OCI-LY3 (cell line): ENCODE data around the gene ST3GAL5.
A peak's percentile ranks its signal among the peaks of the same experiment; 100 is the strongest.
"Not testable (repeated sequence)": the region's sequence is repeated elsewhere in the genome, so short reads cannot be mapped to it uniquely, and the experiment has no call there.

ENCODE experiments used
- H2AFZ ChIP-seq: fragments of 200-600, 300-600 bp; shearing (Covaris generic); 2 replicates; pipeline ENCODE4 v1.6.0; 2014; ENCODE audit warnings: antibody characterized with exemption, low read depth, low read length
- H3K27ac ChIP-seq: fragments of 200-600, 300-600 bp; sonication (generic); 2 replicates; pipeline ENCODE4 v1.5.1; 2014; ENCODE audit warnings: mild to moderate bottlenecking, low read length, moderate library complexity, mixed read lengths
- H3K27me3 ChIP-seq: fragments of 200-600, 300-600 bp; sonication (generic); 2 replicates; pipeline ENCODE4 v1.6.1; 2014; ENCODE audit warnings: low read depth, low read length, mixed read lengths
- H3K36me3 ChIP-seq: fragments of 200-600, 300-600 bp; sonication (generic); replicated peaks from 2 replicates; pipeline ENCODE3; 2014; ENCODE audit warnings: low read depth, low read length, mixed read lengths
- H3K4me1 ChIP-seq: fragments of 300-600, 200-600 bp; sonication (generic); 2 replicates; pipeline ENCODE4 v1.6.1; 2014; ENCODE audit warnings: low read length, mixed read lengths
- H3K4me2 ChIP-seq: fragments of 200-600, 300-600 bp; sonication (generic); 2 replicates; pipeline ENCODE4 v1.6.1; 2014; ENCODE audit warnings: low read length, mixed read lengths
- H3K4me3 ChIP-seq: fragments of 300-600, 200-600 bp; sonication (generic); 2 replicates; pipeline ENCODE4 v1.5.1; 2014; ENCODE audit warnings: antibody characterized with exemption, mild to moderate bottlenecking, low read length, moderate library complexity
- H3K79me2 ChIP-seq: fragments of 300-600, 200-600 bp; shearing (Covaris generic); 2 replicates; pipeline ENCODE4 v1.6.1; 2014; ENCODE audit warnings: mild to moderate bottlenecking, low read length, mixed read lengths
- H3K9ac ChIP-seq: fragments of 300-600, 200-600 bp; shearing (Covaris generic); 2 replicates; pipeline ENCODE4 v1.6.0; 2014; ENCODE audit warnings: mild to moderate bottlenecking, low read length, moderate library complexity
- H3K9me3 ChIP-seq: fragments of 200-600, 300-600 bp; shearing (Covaris generic); 2 replicates; pipeline ENCODE4 v1.6.1; 2014; ENCODE audit warnings: low read length, mixed read lengths; ENCODE audit not compliant: insufficient read depth
- H4K20me1 ChIP-seq: fragments of 200-600, 300-600 bp; sonication (generic); 2 replicates; pipeline ENCODE4 v1.6.1; 2016; ENCODE audit warnings: low read length, mixed read lengths; ENCODE audit not compliant: insufficient read depth
- CTCF ChIP-seq: fragments of 200-600, 300-600 bp; sonication (generic); IDR thresholded peaks from 2 replicates; pipeline ENCODE4 v1.5.1; 2014; ENCODE audit warnings: antibody characterized with exemption, low read length, low read depth
- EZH2phosphoT487 ChIP-seq: fragments of 200-600 bp; shearing (Covaris generic); IDR thresholded peaks from 2 replicates; pipeline ENCODE4 v1.6.1; 2018; ENCODE audit warnings: antibody characterized with exemption, mixed run types, low read depth

The ST3GAL5 gene

GRCh38 chr2:85830645-85831044 lies 58.1 kb downstream of the ST3GAL5 start:
- Histone ChIP-seq H3K4me1 (peaks cover 48% of the 10 kb centered on the region), H2AFZ (no peak overlapping the region), H3K4me3 (no peak overlapping the region), H4K20me1 (no peaks in the 10 kb centered on the region), H3K4me2 (no peak overlapping the region), H3K79me2 (no peaks in the 10 kb centered on the region), H3K9ac (no peak overlapping the region), H3K9me3 (no peaks in the 10 kb centered on the region), H3K27me3 (no peaks in the 10 kb centered on the region; the same call in 1 of the 2 replicates), H3K27ac (0 out of 2 replicates have a peak overlapping the region, but pooled peaks have one; percentile 9), H3K36me3 (peaks cover 10% of the 10 kb centered on the region)
- TF ChIP-seq CTCF (peak; percentile 57), EZH2phosphoT487 (no peak)

GRCh38 chr2:85829394-85829793 lies 59.4 kb downstream of the ST3GAL5 start:
- not testable (repeated sequence) for H3K36me3 ChIP-seq, H3K4me2 ChIP-seq

GRCh38 chr2:85828725-85829124 lies 60.1 kb downstream of the ST3GAL5 start:
- Histone ChIP-seq H3K36me3 (peaks cover 4% of the 10 kb centered on the region), H3K27ac (no peak overlapping the region), H3K9ac (peak overlapping the region; percentile 77; the same call in 1 of the 2 replicates), H3K9me3 (no peaks in the 10 kb centered on the region), H3K4me2 (peak overlapping the region; percentile 94), H3K4me3 (no peak overlapping the region), H2AFZ (no peak overlapping the region), H3K27me3 (no peaks in the 10 kb centered on the region; the same call in 1 of the 2 replicates), H3K79me2 (no peaks in the 10 kb centered on the region), H3K4me1 (peaks cover 52% of the 10 kb centered on the region), H4K20me1 (no peaks in the 10 kb centered on the region)
- no peak for TF ChIP-seq CTCF
- no peak for TF ChIP-seq EZH2phosphoT487

More at GRCh38 chr2:85829394-85829793, 59.4 kb downstream of the ST3GAL5 start:
- peaks cover 52% of the 10 kb centered on the region for H3K4me1 ChIP-seq
- H3K9ac ChIP-seq, H2AFZ ChIP-seq, H3K27ac ChIP-seq, H3K79me2 ChIP-seq, H3K9me3 ChIP-seq, H4K20me1 ChIP-seq, H3K27me3 ChIP-seq, H3K4me3 ChIP-seq: not testable (repeated sequence)

- peak overlapping the region; percentile 77 for H3K9ac ChIP-seq
- no peaks in the 10 kb centered on the region for H3K9me3 ChIP-seq
- peak overlapping the region; percentile 55 for H3K27ac ChIP-seq
- H2AFZ ChIP-seq = peak overlapping the region; percentile 73
- peaks cover 52% of the 10 kb centered on the region for H3K4me1 ChIP-seq
- H3K36me3 ChIP-seq = no peaks in the 10 kb centered on the region
- H4K20me1 ChIP-seq = no peaks in the 10 kb centered on the region
- peak overlapping the region; percentile 75 for H3K4me3 ChIP-seq
- H3K27me3 ChIP-seq = no peaks in the 10 kb centered on the region; the same call in 1 of the 2 replicates
- no peak for TF ChIP-seq EZH2phosphoT487
- TF ChIP-seq CTCF = no peak
- H3K4me2 ChIP-seq = peak overlapping the region; percentile 94
- no peaks in the 10 kb centered on the region for H3K79me2 ChIP-seq
Measured at GRCh38 chr2:85827879-85828569, 60.8 kb downstream of the ST3GAL5 start.
